Hepatocyte (in vitro differentiated cells): ENCODE results near the gene MICU1.

Experiments used
- CTCF ChIP-seq: fragments of 200-600 bp; sonication (generic); IDR thresholded peaks from 2 replicates; pipeline ENCODE4 v1.5.1; 2016; ENCODE audit warnings: antibody characterized with exemption, mild to moderate bottlenecking; ENCODE audit not compliant: poor library complexity
- EZH2 ChIP-seq: fragments of 200-600 bp; sonication (generic); IDR thresholded peaks from 2 replicates; pipeline ENCODE4 v1.6.1; 2016; ENCODE audit warnings: antibody characterized with exemption, mild to moderate bottlenecking, borderline replicate concordance
- EZH2phosphoT487 ChIP-seq: fragments of 200-600 bp; sonication (generic); IDR thresholded peaks from one replicate; pipeline ENCODE4 v1.6.1; 2018; ENCODE audit warnings: antibody characterized with exemption, mild to moderate bottlenecking, low read depth, moderate library complexity; ENCODE audit not compliant: unreplicated experiment, severe bottlenecking

GRCh38 chr10:72460284-72460876 lies 165.5 kb downstream of the MICU1 start:
- no peak for TF ChIP-seq CTCF
- TF ChIP-seq EZH2 = no peak
- TF ChIP-seq EZH2phosphoT487 = no peak
